HCT116 (cell line): ENCODE measurements around the gene IER3. TPM values are rescaled to one million over a fixed set of nuclear protein-coding genes. Genes with fewer than 3 reads are reported as not detected.
A peak's percentile ranks its signal among the peaks of the same experiment; 100 is the strongest.

Experiments
- ATAC-seq: fragments of 200-7000 bp; cut with Tn5 transposase; 2 replicates; pipeline ENCODE4 v1.9.1; 2020; ENCODE audit warnings: mild to moderate bottlenecking, moderate library complexity
- BruUV-seq: library from RNA; stranded (reverse); fragments of 400-500 nt; replicated peaks from 2 replicates; lab custom pipeline; 2021; lab: Mats Ljungman, UMichigan
- CTCF ChIA-PET: fragments of 300-600 bp; sonication (Branson Sonifier 250); formaldehyde crosslinking; loops from one replicate; lab custom pipeline; 2021; ENCODE audit warnings: antibody characterized with exemption; lab: Charles Lee
- POLR2A ChIA-PET: fragments of 300-600, 350-600 bp; sonication (Branson Sonifier 250); formaldehyde crosslinking; loops from one replicate; lab custom pipeline; 2021; ENCODE audit warnings: antibody characterized with exemption; lab: Charles Lee
- RAD21 ChIA-PET, 2 experiments: fragments of 300-600 bp; sonication (Branson Sonifier 250); formaldehyde crosslinking; loops; one replicate each; lab custom pipeline; 2023; ENCODE audit warnings: low total read pairs in 2 of 2; ENCODE audit not compliant: uncharacterized antibody in 2 of 2, unreplicated experiment in 2 of 2, low non-redundant PET in 1 of 2; lab: Charles Lee
- DNase-seq: peaks from one replicate; pipeline ENCODE4 v3.0.0-alpha.2; 2010; ENCODE audit warnings: low read depth, low spot score
- H2AFZ ChIP-seq: fragments of 200-600 bp; shearing (Covaris generic), sonication (generic); 2 replicates; pipeline ENCODE4 v1.6.1; 2017; ENCODE audit warnings: low read depth, mixed run types, mixed read lengths, antibody characterized with exemption, low read length; ENCODE audit not compliant: poor library complexity, severe bottlenecking
- H3K27ac ChIP-seq: 2 replicates; pipeline ENCODE4 v1.5.1; 2012; ENCODE audit warnings: low read depth, low read length
- H3K27me3 ChIP-seq: fragments of 200-600 bp; sonication (generic); 2 replicates; pipeline ENCODE4 v1.6.1; 2016; ENCODE audit warnings: mixed run types, low read length, mixed read lengths; ENCODE audit not compliant: insufficient read depth
- H3K36me3 ChIP-seq, 2 experiments: fragments of 200-500 bp in 1 of 2; fragments of 200-600 bp in 1 of 2; sonication (Bioruptor generic) in 1 of 2; sonication (generic) in 1 of 2; 2 replicates each; pipeline versions ENCODE4 v1.5.1 to v1.6.1; 2014 to 2016; ENCODE audit warnings: low read length in 2 of 2, inconsistent platforms in 1 of 2, mixed read lengths in 1 of 2, mixed run types in 1 of 2; ENCODE audit not compliant: insufficient read depth in 2 of 2, control insufficient read depth in 1 of 2
- H3K4me1 ChIP-seq, 2 experiments: fragments of 200-600 bp in 1 of 2; sonication (generic) in 1 of 2; 2 replicates each; pipeline versions ENCODE4 v1.5.1 to v1.6.1; 2012 to 2017; ENCODE audit warnings: low read length in 2 of 2, inconsistent platforms in 1 of 2, mild to moderate bottlenecking in 1 of 2, mixed read lengths in 1 of 2, mixed run types in 1 of 2, moderate library complexity in 1 of 2; ENCODE audit not compliant: insufficient read depth in 2 of 2, control insufficient read depth in 1 of 2
- H3K4me2 ChIP-seq: fragments of 200-600 bp; sonication (generic); 2 replicates; pipeline ENCODE4 v1.6.1; 2017; ENCODE audit warnings: mixed run types, low read length, mixed read lengths
- H3K4me3 ChIP-seq, 2 experiments: fragments of 200-600 bp in 1 of 2; sonication (generic) in 1 of 2; replicated peaks in 1 of 2; 2 replicates each; pipeline ENCODE4 v1.5.1; 2011 to 2016; ENCODE audit warnings: low read length in 2 of 2, control low read depth in 1 of 2, low read depth in 1 of 2, mild to moderate bottlenecking in 1 of 2, mixed read lengths in 1 of 2, mixed run types in 1 of 2
- H3K79me2 ChIP-seq: fragments of 200-600 bp; sonication (generic); 2 replicates; pipeline ENCODE4 v1.6.1; 2017; ENCODE audit warnings: mild to moderate bottlenecking, mixed run types, low read length, moderate library complexity, mixed read lengths; ENCODE audit not compliant: insufficient read depth
- H3K9ac ChIP-seq: fragments of 200-600 bp; sonication (generic); 2 replicates; pipeline ENCODE4 v1.6.1; 2016; ENCODE audit warnings: low read length, mixed read lengths
- H3K9me2 ChIP-seq: fragments of 200-600 bp; sonication (generic), shearing (Covaris generic); 2 replicates; pipeline ENCODE4 v1.6.1; 2017; ENCODE audit warnings: mixed run types, mild to moderate bottlenecking, moderate library complexity; ENCODE audit not compliant: insufficient read depth
- H3K9me3 ChIP-seq, 2 experiments: fragments of 200-500 bp in 1 of 2; fragments of 200-600 bp in 1 of 2; sonication (Bioruptor generic) in 1 of 2; sonication (generic) in 1 of 2; 2 replicates each; pipeline ENCODE4 v1.6.1; 2014 to 2017; ENCODE audit warnings: low read length in 2 of 2, mixed read lengths in 2 of 2, inconsistent platforms in 1 of 2, low read depth in 1 of 2, mild to moderate bottlenecking in 1 of 2, mixed run types in 1 of 2, moderate library complexity in 1 of 2; ENCODE audit not compliant: control insufficient read depth in 1 of 2, insufficient read depth in 1 of 2
- H4K20me1 ChIP-seq: fragments of 200-600 bp; sonication (generic), shearing (Covaris generic); 2 replicates; pipeline ENCODE4 v1.6.1; 2017; ENCODE audit warnings: mixed run types, mild to moderate bottlenecking, moderate library complexity; ENCODE audit not compliant: insufficient read depth
- CEBPB ChIP-seq: IDR thresholded peaks from 2 replicates; pipeline ENCODE4 v1.6.1; 2012; ENCODE audit warnings: low read depth
- EZH2 ChIP-seq: fragments of 200-600 bp; sonication (generic); IDR thresholded peaks from 2 replicates; pipeline ENCODE4 v1.6.1; 2017; ENCODE audit warnings: antibody characterized with exemption, mixed run types
- MAX ChIP-seq: IDR thresholded peaks from 2 replicates; pipeline ENCODE4 v1.6.1; 2012
- SIN3A ChIP-seq: IDR thresholded peaks from 2 replicates; pipeline ENCODE4 v1.6.1; 2012; ENCODE audit warnings: low read depth
- SP1 ChIP-seq: IDR thresholded peaks from 2 replicates; pipeline ENCODE4 v1.6.1; 2012; ENCODE audit warnings: low read depth
- YY1 ChIP-seq: IDR thresholded peaks from 2 replicates; pipeline ENCODE4 v1.6.1; 2011; ENCODE audit warnings: low read length, low read depth, moderate library complexity, mild to moderate bottlenecking; ENCODE audit not compliant: insufficient replicate concordance; ENCODE audit errors: extremely low read depth
- intact Hi-C: fragments of 100-400 bp; cut with micrococcal nuclease; formaldehyde crosslinking; loops from 2 replicates; pipeline ENCODE4 v1.10.0; 2022
- total RNA-seq: library from RNA; stranded (reverse); gene quantifications from one replicate; pipeline ENCODE4 v1.2.1, GENCODE V29; 2021; ENCODE audit not compliant: unreplicated experiment

IER3 gene
- total RNA-seq, 1 experiment from 2014 or later: 952 TPM

- no peak for TF ChIP-seq CEBPB
- no peak for TF ChIP-seq YY1
These were observed 22.9 kb downstream of the IER3 start (continued) for GRCh38 chr6:30721198-30722024.

GRCh38 chr6:30720738-30721197 lies 23.6 kb downstream of the IER3 start:
- H3K4me1 ChIP-seq: peaks cover 9 to 66% of the 10 kb centered on the region in 2 experiments

More at GRCh38 chr6:30720738-30721197, 23.6 kb downstream of the IER3 start:
- ChIA-PET RAD21 (no interaction called here), CTCF (interaction anchor here (2.3 to 5.7 kb wide), 3 partner anchors 10 to 41 kb away, joined by 6 to 45 read pairs (median 17); no protein-coding TSS in a partner anchor), POLR2A (interaction anchor here (0.5 to 3.7 kb wide), 10 partner anchors 8 to 108 kb away, joined by 3 to 17 read pairs (median 4); partner anchors contain the start of gene NRM)
- BruUV-seq: no TSS peak
- Histone ChIP-seq H4K20me1 (peaks cover 21% of the 10 kb centered on the region; the same call in 1 of the 2 replicates), H2AFZ (no peak overlapping the region), H3K79me2 (peaks cover 72% of the 10 kb centered on the region), H3K36me3 (peaks cover 27 to 41% of the 10 kb centered on the region in 2 experiments), H3K9ac (peak overlapping the region; percentile 100), H3K4me2 (peak overlapping the region; percentile 96), H3K27ac (peak overlapping the region; percentile 89), H3K27me3 (no peaks in the 10 kb centered on the region), H3K4me3 (peak overlapping the region; percentile 95), H3K9me2 (no peaks in the 10 kb centered on the region), H3K9me3 (no peaks in the 10 kb centered on the region)
- TF ChIP-seq SIN3A: no peak
- no peak for TF ChIP-seq MAX
- TF ChIP-seq SP1: no peak
- TF ChIP-seq EZH2: no peak
- intact Hi-C loops: loop anchor here (1.0 to 2.0 kb wide), 2 partner anchors 34 to 103 kb away; partner anchors contain the start of genes MRPS18B, PPP1R10 and PPP1R18
- DNase-seq (no peak), ATAC-seq (no peak)
